ENCODE results near the gene CUL1.

CUL1 gene

DNA sequence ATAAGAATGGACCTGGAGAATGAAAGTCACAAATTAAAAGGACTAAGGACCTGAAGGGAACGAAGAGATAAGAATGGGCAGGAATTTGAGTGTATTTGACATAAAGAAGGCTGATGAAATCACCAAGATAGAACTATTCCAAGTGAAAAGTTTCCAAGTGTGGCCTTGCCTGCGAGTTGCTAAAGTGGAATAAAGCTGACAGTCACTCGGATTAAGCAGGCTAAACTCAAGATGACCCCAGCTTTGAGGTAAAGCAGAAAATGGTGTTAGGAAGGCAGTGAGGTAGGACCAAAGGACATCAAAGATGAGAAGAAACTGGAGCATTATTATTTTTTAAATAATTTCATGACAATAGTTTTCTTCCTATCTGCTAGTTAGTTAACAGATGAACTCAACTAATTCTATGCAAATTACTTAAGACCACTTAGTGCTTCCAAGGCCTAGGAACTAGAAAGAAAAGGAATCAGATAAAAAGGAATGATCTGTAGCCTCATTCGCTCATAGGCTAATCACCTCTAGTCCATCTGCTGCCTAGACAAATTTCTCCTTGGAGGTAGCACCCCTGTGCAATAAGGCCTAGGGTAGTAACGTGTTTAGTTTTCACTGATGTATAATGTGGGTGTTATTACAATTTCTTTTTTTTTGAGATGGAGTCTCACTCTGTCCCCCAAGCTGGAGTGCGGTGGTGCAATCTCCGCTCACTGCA lies 150.8 kb downstream of the CUL1 start:
- TF ChIP-seq MAX (IDR thresholded peaks at IDR 0.05) (no peak), FOXM1 (IDR thresholded peaks at IDR 0.05; ENCODE audit: borderline replicate concordance, low read depth) (no peak), YY1 (IDR thresholded peaks at IDR 0.05; ENCODE audit: low read depth) (no peak), REST (IDR thresholded peaks at IDR 0.05; ENCODE audit: low read depth) (no peak), NFIC (IDR thresholded peaks at IDR 0.05) (no peak), CREB1 (IDR thresholded peaks at IDR 0.05; ENCODE audit: low read depth) (no peak), RAD21 (IDR thresholded peaks at IDR 0.05; ENCODE audit: low read depth) (no peak), EGR1 (IDR thresholded peaks at IDR 0.05) (no peak), TEAD4 (IDR thresholded peaks at IDR 0.05) (no peak), TAF1 (IDR thresholded peaks at IDR 0.05; ENCODE audit: low read depth) (no peak), TCF12 (IDR thresholded peaks at IDR 0.05; ENCODE audit: low read depth) (no peak), EP300 (IDR thresholded peaks at IDR 0.05; ENCODE audit: borderline replicate concordance) (no peak), CEBPB (IDR thresholded peaks at IDR 0.05) (no peak), ZBTB7A (IDR thresholded peaks at IDR 0.05; ENCODE audit: low read depth) (no peak)
- TF ChIP-seq, protein P1, sequence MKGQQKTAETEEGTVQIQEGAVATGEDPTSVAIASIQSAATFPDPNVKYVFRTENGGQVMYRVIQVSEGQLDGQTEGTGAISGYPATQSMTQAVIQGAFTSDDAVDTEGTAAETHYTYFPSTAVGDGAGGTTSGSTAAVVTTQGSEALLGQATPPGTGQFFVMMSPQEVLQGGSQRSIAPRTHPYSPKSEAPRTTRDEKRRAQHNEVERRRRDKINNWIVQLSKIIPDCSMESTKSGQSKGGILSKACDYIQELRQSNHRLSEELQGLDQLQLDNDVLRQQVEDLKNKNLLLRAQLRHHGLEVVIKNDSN (IDR thresholded peaks at IDR 0.05), result no peak

DNA sequence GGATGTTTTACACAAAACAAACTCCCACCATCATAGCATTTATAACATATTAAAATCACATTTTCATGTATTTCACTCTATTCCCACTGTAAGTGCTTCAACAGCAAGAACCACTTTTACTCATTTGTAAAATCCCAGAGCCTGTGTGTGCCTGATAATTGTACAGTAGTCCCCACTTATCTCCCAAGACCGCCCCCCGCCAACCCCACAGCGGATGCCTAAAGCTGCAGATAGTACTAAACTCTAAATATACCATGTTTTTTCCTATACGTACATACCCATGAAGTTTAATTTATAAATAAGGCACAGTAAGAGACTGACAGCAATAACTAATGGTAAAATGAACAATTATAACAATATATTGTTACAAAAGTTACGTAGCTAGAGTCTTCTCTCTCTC lies 151.9 kb downstream of the CUL1 start:
- no peak for TF ChIP-seq MAX (IDR thresholded peaks at IDR 0.05)
- TF ChIP-seq TAF1 (IDR thresholded peaks at IDR 0.05; ENCODE audit: low read depth), result no peak
- TF ChIP-seq REST (IDR thresholded peaks at IDR 0.05; ENCODE audit: low read depth), result no peak
- no peak for TF ChIP-seq FOXM1 (IDR thresholded peaks at IDR 0.05; ENCODE audit: borderline replicate concordance, low read depth)
- no peak for TF ChIP-seq YY1 (IDR thresholded peaks at IDR 0.05; ENCODE audit: low read depth)
- TF ChIP-seq ZBTB7A (IDR thresholded peaks at IDR 0.05; ENCODE audit: low read depth), result no peak
- TF ChIP-seq TCF12 (IDR thresholded peaks at IDR 0.05; ENCODE audit: low read depth), result no peak
- TF ChIP-seq NFIC (IDR thresholded peaks at IDR 0.05), result no peak
- no peak for TF ChIP-seq TEAD4 (IDR thresholded peaks at IDR 0.05)
- no peak for TF ChIP-seq RAD21 (IDR thresholded peaks at IDR 0.05; ENCODE audit: low read depth)
- TF ChIP-seq, protein P1 (IDR thresholded peaks at IDR 0.05), result no peak
